Common myeloid progenitor, CD34-positive (primary cell): ENCODE results near the gene ARHGAP26.

Source experiments
- CTCF ChIA-PET: fragments of 350-600 bp; sonication (Branson Sonifier 250); formaldehyde crosslinking; loops from one replicate; lab custom pipeline; 2021; ENCODE audit warnings: antibody characterized with exemption; lab: Charles Lee
- POLR2A ChIA-PET: fragments of 350-600 bp; sonication (Branson Sonifier 250); formaldehyde crosslinking; loops from one replicate; lab custom pipeline; 2021; ENCODE audit warnings: antibody characterized with exemption; lab: Charles Lee
- DNase-seq, 3 donors: peaks; one replicate each; pipeline versions ENCODE4 v3.0.0 to v3.0.0-alpha.2; 2013
- H3K27ac ChIP-seq, 2 experiments: 1 replicate in 1 of 2; 2 replicates in 1 of 2; pipeline ENCODE4 v1.7.0; 2013; ENCODE audit warnings: inconsistent platforms in 2 of 2, low read length in 2 of 2, mild to moderate bottlenecking in 2 of 2, low read depth in 1 of 2, moderate library complexity in 1 of 2; ENCODE audit not compliant: severe bottlenecking in 2 of 2, insufficient read depth in 1 of 2, poor library complexity in 1 of 2
- H3K27me3 ChIP-seq, 5 experiments: replicated peaks in 2 of 5; 1 replicate in 3 of 5; 2 replicates in 2 of 5; pipeline versions ENCODE4 v1.6.1 to v1.7.0; 2013; ENCODE audit warnings: low read length in 4 of 5, mild to moderate bottlenecking in 2 of 5, moderate library complexity in 2 of 5, inconsistent platforms in 1 of 5; ENCODE audit not compliant: insufficient read depth in 5 of 5, control insufficient read depth in 4 of 5
- H3K36me3 ChIP-seq, 4 experiments: 1 replicate in 2 of 4; 2 replicates in 2 of 4; pipeline versions ENCODE4 v1.6.1 to v1.7.0; 2013; ENCODE audit warnings: low read length in 3 of 4, control low read depth in 1 of 4, mild to moderate bottlenecking in 1 of 4; ENCODE audit not compliant: control insufficient read depth in 4 of 4, insufficient read depth in 4 of 4
- H3K4me1 ChIP-seq, 4 experiments: 1 replicate in 3 of 4; 2 replicates in 1 of 4; pipeline versions ENCODE4 v1.6.1 to v1.7.1; 2013; ENCODE audit warnings: low read length in 3 of 4, mild to moderate bottlenecking in 3 of 4, control low read depth in 1 of 4, inconsistent platforms in 1 of 4, moderate library complexity in 1 of 4; ENCODE audit not compliant: control insufficient read depth in 4 of 4, insufficient read depth in 4 of 4; ENCODE audit errors: control extremely low read depth in 1 of 4
- H3K4me3 ChIP-seq, 7 experiments: 1 replicate in 4 of 7; 2 replicates in 3 of 7; pipeline versions ENCODE4 v1.5.1 to v1.7.0; 2013; ENCODE audit warnings: mild to moderate bottlenecking in 7 of 7, low read length in 6 of 7, moderate library complexity in 6 of 7, inconsistent platforms in 2 of 7, low read depth in 2 of 7, control low read depth in 1 of 7; ENCODE audit not compliant: insufficient read depth in 4 of 7, control insufficient read depth in 1 of 7; ENCODE audit errors: extremely low read depth in 1 of 7
- H3K9me3 ChIP-seq, 5 experiments: 1 replicate in 4 of 5; 2 replicates in 1 of 5; pipeline versions ENCODE4 v1.6.1 to v1.7.1; 2013; ENCODE audit warnings: low read length in 4 of 5, mild to moderate bottlenecking in 2 of 5, inconsistent platforms in 1 of 5, low read depth in 1 of 5, moderate library complexity in 1 of 5; ENCODE audit not compliant: control insufficient read depth in 4 of 5, insufficient read depth in 2 of 5; ENCODE audit errors: control extremely low read depth in 1 of 5
- WGBS: methylation state at CpG from one replicate; pipeline ENCODE4 v1.1.5; 2013; ENCODE audit not compliant: insufficient coverage; 5-methylcytosine and 5-hydroxymethylcytosine counted together

The ARHGAP26 gene

GRCh38 chr5:143041972-143042770 lies 272.0 kb downstream of the ARHGAP26 start:
- no peaks in the 10 kb centered on the region for H3K27me3 ChIP-seq
- ChIA-PET CTCF (no interaction called here), POLR2A (no interaction called here)
- WGBS: 97% methylated on average over 4 of the region's 6 CpGs
- no peak overlapping the region for H3K4me3 ChIP-seq
- no peak for DNase-seq
- no peaks in the 10 kb centered on the region for H3K9me3 ChIP-seq
- H3K27ac ChIP-seq: no peak overlapping the region
- H3K4me1 ChIP-seq: peaks cover 0 to under 1% (median 0%) of the 10 kb centered on the region in 4 experiments
- H3K36me3 ChIP-seq: peaks cover 0 to 12% (median 8%) of the 10 kb centered on the region in 4 experiments

GRCh38 chr5:143044265-143044664 lies 274.1 kb downstream of the ARHGAP26 start:
- CTCF ChIA-PET: no interaction called here

GRCh38 chr5:143045062-143045461 lies 274.9 kb downstream of the ARHGAP26 start:
- 95% methylated on average over 3 of the region's 3 CpGs for WGBS
- POLR2A ChIA-PET: interaction anchor here (0.6 kb wide), 1 partner anchor 163 kb away, joined by 3 read pairs; no protein-coding TSS in a partner anchor

More at GRCh38 chr5:143044265-143044664, 274.1 kb downstream of the ARHGAP26 start:
- Histone ChIP-seq H3K4me1 (no peaks in the 10 kb centered on the region), H3K36me3 (peaks cover 0 to 12% (median 8%) of the 10 kb centered on the region in 4 experiments), H3K27ac (no peak overlapping the region), H3K4me3 (no peak overlapping the region), H3K9me3 (no peaks in the 10 kb centered on the region), H3K27me3 (no peaks in the 10 kb centered on the region)
- WGBS: 100% methylated on average over 2 of the region's 4 CpGs
- POLR2A ChIA-PET: interaction anchor here (0.6 kb wide), 1 partner anchor 164 kb away, joined by 3 read pairs; no protein-coding TSS in a partner anchor
- DNase-seq: no peak

GRCh38 chr5:143046314-143046713 lies 276.1 kb downstream of the ARHGAP26 start:
- peaks cover 0 to 5% (median 3%) of the 10 kb centered on the region in 4 experiments for H3K4me1 ChIP-seq
- WGBS: no CpG with 5 or more reads among the region's 1 CpG
- H3K9me3 ChIP-seq: no peaks in the 10 kb centered on the region
- H3K4me3 ChIP-seq: no peak overlapping the region
- no peak for DNase-seq
- H3K27ac ChIP-seq: no peak overlapping the region
- H3K27me3 ChIP-seq: no peaks in the 10 kb centered on the region
- POLR2A ChIA-PET: no interaction called here
- CTCF ChIA-PET: no interaction called here
- H3K36me3 ChIP-seq: peaks cover 0 to 12% (median 8%) of the 10 kb centered on the region in 4 experiments

More at GRCh38 chr5:143045062-143045461, 274.9 kb downstream of the ARHGAP26 start:
- no peaks in the 10 kb centered on the region for H3K27me3 ChIP-seq
- no peak for DNase-seq
- H3K9me3 ChIP-seq: no peaks in the 10 kb centered on the region
- H3K27ac ChIP-seq: no peak overlapping the region
- H3K4me3 ChIP-seq: no peak overlapping the region
- H3K36me3 ChIP-seq: peaks cover 0 to 12% (median 8%) of the 10 kb centered on the region in 4 experiments
- no peaks in the 10 kb centered on the region for H3K4me1 ChIP-seq
- CTCF ChIA-PET: no interaction called here

- POLR2A ChIA-PET: no interaction called here
- CTCF ChIA-PET: no interaction called here
- Histone ChIP-seq H3K9me3 (no peaks in the 10 kb centered on the region), H3K36me3 (peaks cover 0 to 8% (median 3%) of the 10 kb centered on the region in 4 experiments), H3K27me3 (no peaks in the 10 kb centered on the region), H3K4me1 (peaks cover 0 to 13% (median 8%) of the 10 kb centered on the region in 4 experiments), H3K4me3 (no peak overlapping the region), H3K27ac (no peak overlapping the region)
- no peak for DNase-seq
- 100% methylated on average over 1 of the region's 1 CpG for WGBS
Measured at GRCh38 chr5:143047091-143047490, 276.9 kb downstream of the ARHGAP26 start.

GRCh38 chr5:143050183-143050582 lies 280.0 kb downstream of the ARHGAP26 start:
- peaks cover 0 to 40% (median 16%) of the 10 kb centered on the region in 4 experiments for H3K4me1 ChIP-seq
- 100% methylated on average over 4 of the region's 4 CpGs for WGBS
- no peak overlapping the region for H3K4me3 ChIP-seq
- H3K9me3 ChIP-seq: no peaks in the 10 kb centered on the region
- ChIA-PET CTCF (interaction anchor here (0.6 to 0.9 kb wide), 3 partner anchors 10 to 394 kb away, joined by 3 read pairs; no protein-coding TSS in a partner anchor), POLR2A (interaction anchor here (0.8 kb wide), 1 partner anchor 41 kb away, joined by 3 read pairs; no protein-coding TSS in a partner anchor)
- DNase-seq: no peak
- no peak overlapping the region for H3K27ac ChIP-seq
- H3K36me3 ChIP-seq: peaks cover 0 to 3% (median 0%) of the 10 kb centered on the region in 4 experiments
- H3K27me3 ChIP-seq: no peaks in the 10 kb centered on the region
